GM12873 (cell line): ENCODE data around the gene ACTN2.
A peak's percentile ranks its signal among the peaks of the same experiment; 100 is the strongest.

Source experiments
- TF ChIP-seq, protein P1 (sequence below): IDR thresholded peaks from 2 replicates; pipeline ENCODE4 v1.5.1; 2012; ENCODE audit warnings: low read depth, mild to moderate bottlenecking, moderate library complexity, low read length, control low read depth; ENCODE audit not compliant: insufficient read depth; ENCODE audit errors: missing control alignments

Gene ACTN2

DNA sequence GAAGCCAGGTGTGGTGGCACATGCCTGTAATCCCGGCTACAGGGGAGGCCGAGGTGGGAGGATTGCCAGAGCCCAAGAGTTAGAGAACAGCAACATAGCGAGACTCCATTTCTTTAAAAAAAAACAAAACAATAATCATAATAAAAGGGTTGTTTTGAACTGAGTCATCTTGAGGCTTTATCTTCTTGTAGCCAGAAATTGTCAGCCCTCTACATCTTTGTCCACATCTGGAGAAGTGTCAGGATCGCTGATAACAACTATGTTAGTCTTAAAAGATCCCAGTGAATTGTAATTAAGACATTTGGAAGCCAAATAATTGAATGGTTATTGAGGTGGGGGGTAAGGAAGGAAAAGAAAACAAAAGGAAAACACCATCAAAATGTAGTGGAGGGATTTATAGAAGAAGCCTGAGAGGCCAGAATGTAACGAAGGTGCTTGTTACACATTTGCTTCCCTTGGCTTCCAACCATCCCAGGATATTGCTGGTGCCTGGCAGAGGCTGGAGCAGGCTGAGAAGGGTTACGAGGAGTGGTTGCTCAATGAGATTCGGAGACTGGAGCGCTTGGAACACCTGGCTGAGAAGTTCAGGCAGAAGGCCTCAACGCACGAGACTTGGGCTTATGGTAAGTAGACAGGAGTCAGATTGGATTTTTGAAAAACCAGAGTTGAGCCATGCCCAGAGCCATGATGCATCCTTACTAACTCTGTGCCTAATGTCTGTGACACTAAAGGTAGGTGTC lies 56.3 kb downstream of the ACTN2 start:
- TF ChIP-seq, protein P1, sequence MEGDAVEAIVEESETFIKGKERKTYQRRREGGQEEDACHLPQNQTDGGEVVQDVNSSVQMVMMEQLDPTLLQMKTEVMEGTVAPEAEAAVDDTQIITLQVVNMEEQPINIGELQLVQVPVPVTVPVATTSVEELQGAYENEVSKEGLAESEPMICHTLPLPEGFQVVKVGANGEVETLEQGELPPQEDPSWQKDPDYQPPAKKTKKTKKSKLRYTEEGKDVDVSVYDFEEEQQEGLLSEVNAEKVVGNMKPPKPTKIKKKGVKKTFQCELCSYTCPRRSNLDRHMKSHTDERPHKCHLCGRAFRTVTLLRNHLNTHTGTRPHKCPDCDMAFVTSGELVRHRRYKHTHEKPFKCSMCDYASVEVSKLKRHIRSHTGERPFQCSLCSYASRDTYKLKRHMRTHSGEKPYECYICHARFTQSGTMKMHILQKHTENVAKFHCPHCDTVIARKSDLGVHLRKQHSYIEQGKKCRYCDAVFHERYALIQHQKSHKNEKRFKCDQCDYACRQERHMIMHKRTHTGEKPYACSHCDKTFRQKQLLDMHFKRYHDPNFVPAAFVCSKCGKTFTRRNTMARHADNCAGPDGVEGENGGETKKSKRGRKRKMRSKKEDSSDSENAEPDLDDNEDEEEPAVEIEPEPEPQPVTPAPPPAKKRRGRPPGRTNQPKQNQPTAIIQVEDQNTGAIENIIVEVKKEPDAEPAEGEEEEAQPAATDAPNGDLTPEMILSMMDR = no peak

DNA sequence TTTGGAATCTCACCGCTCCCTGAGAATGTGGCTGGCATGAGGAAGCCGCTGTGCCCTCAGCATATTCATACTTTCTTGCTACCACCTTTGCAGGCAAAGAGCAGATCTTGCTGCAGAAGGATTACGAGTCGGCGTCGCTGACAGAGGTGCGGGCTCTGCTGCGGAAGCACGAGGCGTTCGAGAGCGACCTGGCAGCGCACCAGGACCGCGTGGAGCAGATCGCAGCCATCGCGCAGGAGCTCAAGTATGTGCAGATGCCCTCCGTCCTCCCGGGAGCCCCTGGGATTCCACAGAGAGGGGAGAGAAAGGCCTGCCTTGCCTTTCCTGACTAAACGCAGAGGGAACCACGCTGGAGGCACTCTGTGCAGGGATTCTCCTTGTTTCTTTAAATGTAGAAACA lies 58.2 kb downstream of the ACTN2 start:
- TF ChIP-seq, protein P1 = no peak

DNA sequence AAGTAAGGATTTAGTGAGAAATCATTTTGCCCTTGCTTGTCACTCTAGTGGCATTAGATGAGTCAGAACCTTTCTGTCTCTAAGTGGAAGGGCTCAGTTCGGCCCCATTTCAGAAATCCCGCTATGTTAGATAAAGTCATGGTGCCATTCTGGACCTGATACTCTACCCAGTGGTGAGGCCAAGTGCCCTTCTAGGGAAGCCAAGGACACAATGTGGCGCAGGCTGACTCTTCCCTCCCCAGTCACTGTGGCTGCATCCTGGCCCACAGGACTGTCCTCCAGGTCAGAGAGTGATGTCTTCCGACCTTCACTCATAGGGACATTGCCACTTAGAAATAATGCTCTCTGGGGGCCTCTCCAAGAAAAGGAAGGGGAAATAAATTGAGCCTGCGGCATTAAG lies 60.5 kb downstream of the ACTN2 start:
- TF ChIP-seq, protein P1 = no peak

DNA sequence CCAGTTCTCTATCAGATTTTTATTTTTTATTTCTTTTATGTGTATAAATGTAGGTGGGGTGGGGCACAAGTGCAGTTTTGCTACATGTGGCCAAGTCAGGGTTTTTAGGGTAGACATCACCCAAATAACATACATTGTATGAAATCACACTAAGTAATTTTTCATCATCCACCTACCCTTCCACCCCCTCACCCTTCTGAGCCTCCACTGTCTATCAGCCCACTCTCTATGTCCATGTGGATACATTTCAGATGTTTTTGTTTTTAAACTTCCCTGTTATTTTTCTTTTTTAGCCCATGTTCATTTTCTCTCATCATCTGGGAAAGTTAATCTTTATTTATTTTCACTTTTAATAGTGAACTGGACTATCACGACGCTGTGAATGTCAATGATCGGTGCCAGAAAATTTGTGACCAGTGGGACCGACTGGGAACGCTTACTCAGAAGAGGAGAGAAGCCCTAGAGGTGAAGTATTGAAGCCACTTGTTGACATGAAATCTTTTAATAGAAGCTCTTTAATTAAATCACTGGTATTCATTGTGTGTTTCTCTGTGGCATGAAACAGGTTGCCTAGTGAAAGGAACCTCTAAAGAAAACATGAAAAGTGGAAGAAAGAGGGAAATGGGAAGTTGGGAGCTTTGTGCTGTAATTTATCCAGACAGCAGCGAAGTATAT lies 61.1 kb downstream of the ACTN2 start:
- TF ChIP-seq, protein P1 = no peak

DNA sequence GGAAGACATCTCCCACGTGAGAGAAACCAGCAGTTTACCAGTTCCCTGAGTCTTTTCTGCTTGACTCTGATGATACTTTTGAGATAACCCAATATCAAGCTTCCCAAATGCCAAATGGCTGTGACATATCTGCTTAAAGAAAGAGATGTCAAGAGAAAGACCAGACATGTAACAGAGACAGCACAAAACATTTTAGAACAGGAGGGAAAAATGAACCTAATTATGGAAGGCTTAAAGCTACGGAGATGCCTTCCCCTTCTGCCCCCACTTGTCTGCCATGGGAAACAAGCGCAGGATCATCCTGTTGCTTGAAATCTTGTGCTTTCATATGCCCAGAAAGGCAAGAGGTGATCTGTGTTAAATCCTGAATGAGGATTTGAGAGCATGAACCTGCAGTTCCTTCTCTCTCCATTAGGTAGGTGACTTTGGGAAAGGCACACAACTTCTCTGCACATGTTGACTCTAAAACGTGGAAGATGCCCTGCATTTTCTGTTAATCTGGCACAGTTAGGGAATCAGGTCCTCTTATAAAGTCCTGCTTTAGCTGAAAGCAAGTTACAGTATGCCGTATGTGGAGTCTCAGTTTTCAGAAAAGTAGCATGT lies 62.1 kb downstream of the ACTN2 start:
- TF ChIP-seq, protein P1 = peak; percentile 50

DNA sequence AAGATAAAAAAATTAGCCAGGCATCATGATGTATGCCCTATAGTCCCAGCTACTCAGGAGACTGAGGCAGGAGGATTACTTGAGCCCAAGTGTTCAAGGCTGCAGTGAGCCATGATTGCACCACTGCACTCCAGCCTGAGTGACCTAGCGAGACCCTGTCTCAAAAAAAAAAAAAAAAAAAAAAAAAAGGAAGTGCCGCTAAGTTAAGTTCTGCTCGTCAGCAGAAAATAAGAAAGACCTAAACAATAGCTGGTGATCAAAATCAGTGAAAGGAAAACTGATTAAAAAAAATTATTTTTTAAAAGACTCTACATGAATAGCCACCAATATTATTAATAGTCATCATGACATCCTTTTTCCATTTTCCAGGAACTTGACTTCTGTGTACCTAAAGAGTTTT lies 64.6 kb downstream of the ACTN2 start:
- TF ChIP-seq, protein P1 = no peak

DNA sequence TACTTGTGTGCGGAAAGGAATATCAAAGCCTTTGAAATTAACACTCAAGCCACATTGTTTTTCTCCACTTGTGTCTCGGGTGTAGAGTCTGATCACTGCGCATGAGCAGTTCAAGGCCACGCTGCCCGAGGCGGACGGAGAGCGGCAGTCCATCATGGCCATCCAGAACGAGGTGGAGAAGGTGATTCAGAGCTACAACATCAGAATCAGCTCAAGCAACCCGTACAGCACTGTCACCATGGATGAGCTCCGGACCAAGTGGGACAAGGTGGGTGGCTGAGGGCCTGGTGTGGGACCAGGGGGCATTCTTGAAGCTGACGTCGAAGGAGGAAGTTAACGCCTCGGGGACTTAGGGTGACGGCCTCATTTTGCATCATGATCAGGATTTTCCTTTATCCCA lies 65.1 kb downstream of the ACTN2 start:
- TF ChIP-seq, protein P1 = no peak
